ENCODE results near the gene CNGA1. TPM values are rescaled to one million over a fixed set of nuclear protein-coding genes. Genes with fewer than 3 reads are reported as not detected.
"Not testable (repeated sequence)": the region's sequence is repeated elsewhere in the genome, so short reads cannot be mapped to it uniquely, and the experiment has no call there.

The CNGA1 gene
- total and polyA plus RNA-seq, 7 donors, result 0.15 to 1.1 (median 0.62) TPM

GRCh38 chr4:48015678-48016077 is 803 bp downstream of the CNGA1 start:
- no peak for DNase-seq
- H3K27me3 ChIP-seq (ENCODE audit: insufficient read depth in 3 of 3, low read length in 2 of 3), result no peaks in the 10 kb centered on the region
- no peak for TF ChIP-seq CTCF (IDR thresholded peaks at IDR 0.05)
- no peaks in the 10 kb centered on the region for H3K4me1 ChIP-seq
- ATAC-seq, result no peak
- H3K9me3 ChIP-seq, result no peaks in the 10 kb centered on the region
- peak overlapping the region; percentile 87 for H3K4me3 ChIP-seq
- 87 to 93% (median 89%) methylated on average over 5 of the region's 5 CpGs for WGBS, 3 donors
- no peaks in the 10 kb centered on the region for H3K36me3 ChIP-seq (ENCODE audit: insufficient read depth in 1 of 2, low read depth in 1 of 2)
- intact Hi-C loops (cut with DNase I), result loop anchor here in 1 of 2 donors (5.0 kb wide), 1 partner anchor 72 kb away; no protein-coding TSS in a partner anchor
- H3K27ac ChIP-seq, result peak overlapping the region; percentile 84

DNA sequence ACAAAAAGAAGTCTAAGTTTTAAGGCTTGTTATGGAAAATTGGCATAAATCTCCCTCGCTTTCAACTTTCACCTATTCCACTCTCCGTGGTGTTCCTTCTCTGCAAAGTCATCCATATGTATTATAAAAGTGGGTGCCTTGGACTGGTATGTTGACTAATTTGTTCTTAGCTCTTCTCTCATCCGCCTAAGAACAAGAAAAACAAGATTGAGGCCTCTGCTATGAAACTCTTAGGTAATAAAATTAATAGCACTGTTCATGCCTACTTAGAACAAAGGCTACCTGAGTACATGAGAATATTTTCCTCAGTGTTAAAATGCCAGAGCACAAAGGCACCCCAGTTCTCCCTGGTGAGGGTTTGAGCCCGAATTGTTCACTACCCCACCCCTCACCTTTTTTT is 1.3 kb downstream of the CNGA1 start:
- no peak for TF ChIP-seq CTCF (IDR thresholded peaks at IDR 0.05)
- DNase-seq (no peak), ATAC-seq (no peak)
- WGBS, 3 donors, result 92 to 98% (median 97%) methylated on average over 4 of the region's 4 CpGs
- H3K4me1 ChIP-seq, result no peaks in the 10 kb centered on the region
- intact Hi-C loops (cut with DNase I), result loop anchor here in 1 of 2 donors (5.0 kb wide), 1 partner anchor 72 kb away; no protein-coding TSS in a partner anchor
- H3K9me3 ChIP-seq, result no peaks in the 10 kb centered on the region
- no peak overlapping the region for H3K27ac ChIP-seq
- no peaks in the 10 kb centered on the region for H3K27me3 ChIP-seq (ENCODE audit: insufficient read depth in 3 of 3, low read length in 2 of 3)
- no peaks in the 10 kb centered on the region for H3K36me3 ChIP-seq (ENCODE audit: insufficient read depth in 1 of 2, low read depth in 1 of 2)
- H3K4me3 ChIP-seq, result no peak overlapping the region

DNA sequence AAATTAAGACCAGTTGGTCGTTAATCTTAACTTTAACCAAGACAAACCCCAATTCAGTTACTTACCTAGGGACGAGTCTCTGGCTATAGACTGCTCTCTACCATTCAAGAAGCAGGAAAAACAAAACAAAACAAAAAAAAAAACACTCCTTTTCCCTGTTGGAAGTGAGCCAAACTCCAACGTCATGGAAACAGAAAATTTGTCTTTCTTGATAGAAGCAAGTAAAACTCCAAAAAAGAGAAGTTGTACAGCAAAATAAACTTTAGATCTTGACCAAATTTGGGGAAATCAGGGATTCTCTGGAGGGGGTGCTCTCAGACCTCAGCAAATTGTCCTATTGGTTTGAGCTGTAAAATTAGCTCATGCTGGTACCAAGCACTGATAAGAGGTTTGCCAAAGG is 3.7 kb downstream of the CNGA1 start:
- no peaks in the 10 kb centered on the region for H3K4me1 ChIP-seq
- intact Hi-C loops (cut with DNase I), result no loop called here
- H3K36me3 ChIP-seq (ENCODE audit: insufficient read depth in 1 of 2, low read depth in 1 of 2), result no peaks in the 10 kb centered on the region
- no peak overlapping the region for H3K27ac ChIP-seq
- H3K9me3 ChIP-seq, result no peaks in the 10 kb centered on the region
- H3K4me3 ChIP-seq, result peak overlapping the region; percentile 26
- DNase-seq (no peak), ATAC-seq (no peak)
- 56 to 58% (median 57%) methylated on average over 3 of the region's 3 CpGs for WGBS, 3 donors
- no peak for TF ChIP-seq CTCF (IDR thresholded peaks at IDR 0.05)
- no peaks in the 10 kb centered on the region for H3K27me3 ChIP-seq (ENCODE audit: insufficient read depth in 3 of 3, low read length in 2 of 3)

DNA sequence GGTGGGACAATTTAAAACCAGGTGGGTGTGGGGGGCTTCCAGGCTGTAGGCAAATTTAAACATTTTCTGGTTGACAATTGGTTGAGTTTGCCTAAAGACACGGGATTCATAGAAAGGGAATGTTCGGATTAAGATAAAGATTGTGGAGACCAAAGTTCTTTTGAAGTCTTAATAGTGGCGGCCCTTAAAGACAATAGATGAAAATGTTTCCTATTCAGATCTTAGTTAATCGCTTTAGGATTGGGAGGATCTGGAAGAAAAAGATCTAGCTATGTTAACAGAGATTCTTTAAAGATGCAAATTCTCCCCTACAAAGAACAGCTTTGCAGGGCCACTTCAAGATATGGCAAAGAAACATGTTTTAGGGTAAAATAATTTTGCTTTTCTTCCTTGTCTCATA is 4.8 kb downstream of the CNGA1 start:
- no peaks in the 10 kb centered on the region for H3K9me3 ChIP-seq
- no peak overlapping the region for H3K27ac ChIP-seq
- no peaks in the 10 kb centered on the region for H3K36me3 ChIP-seq (ENCODE audit: insufficient read depth in 1 of 2, low read depth in 1 of 2)
- WGBS, 3 donors, result 84 to 92% (median 86%) methylated on average over 4 of the region's 4 CpGs
- no peaks in the 10 kb centered on the region for H3K27me3 ChIP-seq (ENCODE audit: insufficient read depth in 3 of 3, low read length in 2 of 3)
- no peak for ATAC-seq
- H3K4me3 ChIP-seq, result peak overlapping the region; percentile 26
- no peaks in the 10 kb centered on the region for H3K4me1 ChIP-seq
- TF ChIP-seq CTCF (IDR thresholded peaks at IDR 0.05), result no peak
- intact Hi-C loops (cut with DNase I), result no loop called here
- no peak for DNase-seq

DNA sequence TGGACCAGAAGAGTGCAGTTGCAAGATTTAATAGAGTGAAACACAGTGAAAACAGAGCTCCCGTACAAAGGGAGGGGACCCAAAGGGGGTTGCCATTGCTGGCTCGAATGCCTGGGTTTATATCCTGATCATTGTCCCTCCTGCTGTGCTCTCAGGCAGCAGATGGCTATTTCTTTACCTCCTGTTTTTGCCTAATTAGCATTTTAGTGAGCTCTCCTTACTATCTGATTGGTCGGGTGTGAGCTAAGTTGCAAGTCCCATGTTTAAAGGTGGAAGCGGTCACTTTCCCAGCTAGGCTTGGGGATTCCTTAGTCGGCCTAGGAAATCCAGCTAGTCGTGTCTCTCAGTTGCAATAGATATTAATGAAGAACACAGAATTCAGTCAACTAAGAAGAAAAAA is 5.6 kb downstream of the CNGA1 start:
- H3K27me3 ChIP-seq (ENCODE audit: insufficient read depth in 3 of 3, low read length in 2 of 3); H3K4me1 ChIP-seq; H3K9me3 ChIP-seq; H3K27ac ChIP-seq; H3K36me3 ChIP-seq (ENCODE audit: insufficient read depth in 1 of 2, low read depth in 1 of 2); DNase-seq; ATAC-seq; H3K4me3 ChIP-seq; intact Hi-C loops (cut with DNase I): not testable (repeated sequence)
- 79 to 92% (median 87%) methylated on average over 6 of the region's 6 CpGs for WGBS, 3 donors

Measured in psoas muscle (tissue), 8 donors.